Activated T-cell treated with anti-CD3 and anti-CD28 coated beads, Interleukin-2, amount 50 U/mL, for 48 hours (primary cell): Measurements from ENCODE around the gene SEL1L.
A peak's percentile ranks its signal among the peaks of the same experiment; 100 is the strongest.
"Not testable (repeated sequence)": the region's sequence is repeated elsewhere in the genome, so short reads cannot be mapped to it uniquely, and the experiment has no call there.

Experiments
- DNase-seq, 2 experiments: peaks; one replicate each; pipeline ENCODE4 v3.0.0-alpha.2; 2020

Gene SEL1L

GRCh38 chr14:81473456-81474147 lies 60.1 kb downstream of the SEL1L start:
- DNase-seq, result no peak

GRCh38 chr14:81472096-81472800 lies 61.4 kb downstream of the SEL1L start:
- DNase-seq, result no peak

GRCh38 chr14:81471062-81471461 lies 62.6 kb downstream of the SEL1L start:
- peak; percentile 53 to 54 for DNase-seq

GRCh38 chr14:81470557-81470826 lies 63.2 kb downstream of the SEL1L start:
- DNase-seq, result not testable (repeated sequence)

- no peak for DNase-seq
These were observed 66.8 kb downstream of the SEL1L start for GRCh38 chr14:81466854-81467253.

GRCh38 chr14:81465507-81466228 lies 68.0 kb downstream of the SEL1L start:
- no peak for DNase-seq

- not testable (repeated sequence) for DNase-seq
These were observed 68.7 kb downstream of the SEL1L start for GRCh38 chr14:81465003-81465392.

- peak; percentile 59 to 61 for DNase-seq
These were observed 69.2 kb downstream of the SEL1L start for GRCh38 chr14:81464253-81465002.

- DNase-seq, result not testable (repeated sequence)
These were observed 71.3 kb downstream of the SEL1L start for GRCh38 chr14:81462356-81462755.

- DNase-seq, result no peak
These were observed 73.7 kb downstream of the SEL1L start for GRCh38 chr14:81459912-81460311.

- DNase-seq, result no peak
These were observed 75.3 kb downstream of the SEL1L start for GRCh38 chr14:81458352-81458751.

GRCh38 chr14:81455390-81455789 lies 78.3 kb downstream of the SEL1L start:
- DNase-seq, result no peak

GRCh38 chr14:81454572-81455218 lies 79.0 kb downstream of the SEL1L start:
- DNase-seq, result no peak

- DNase-seq, result peak; percentile 56 to 65
These were observed 80.4 kb downstream of the SEL1L start for GRCh38 chr14:81453166-81453766.

GRCh38 chr14:81452341-81453133 lies 81.1 kb downstream of the SEL1L start:
- no peak for DNase-seq

GRCh38 chr14:81450976-81451375 lies 82.7 kb downstream of the SEL1L start:
- DNase-seq, result no peak

GRCh38 chr14:81450100-81450531 lies 83.5 kb downstream of the SEL1L start:
- DNase-seq, result no peak

GRCh38 chr14:81449576-81449975 lies 84.1 kb downstream of the SEL1L start:
- DNase-seq, result no peak

- no peak for DNase-seq
These were observed 84.5 kb downstream of the SEL1L start for GRCh38 chr14:81449114-81449513.

GRCh38 chr14:81447021-81447764 lies 86.5 kb downstream of the SEL1L start:
- no peak for DNase-seq
